ENCODE data around the gene ZNF154. TPM values are rescaled to one million over a fixed set of nuclear protein-coding genes. Genes with fewer than 3 reads are reported as not detected.

The ZNF154 gene
- total RNA-seq, 1 experiment from 2014 or later, result not detected

DNA sequence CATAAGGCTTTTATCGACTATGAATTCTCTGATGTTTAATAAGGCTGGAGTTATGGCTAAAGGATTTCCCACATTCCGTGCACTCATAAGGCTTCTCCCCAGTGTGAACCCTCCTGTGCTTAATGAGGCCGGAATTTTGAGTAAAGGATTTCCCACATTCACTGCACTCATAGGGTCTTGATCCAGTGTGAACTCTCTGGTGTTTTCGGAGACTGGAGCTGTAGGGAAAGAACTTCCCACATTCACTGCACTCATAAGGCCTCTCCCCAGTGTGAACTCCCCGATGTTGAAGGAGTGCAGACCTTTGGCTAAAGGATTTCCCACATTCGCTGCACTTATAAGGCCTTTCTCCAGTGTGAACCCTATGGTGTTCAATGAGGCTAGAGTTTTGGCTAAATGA is 7.4 kb downstream of the ZNF154 start:
- Histone ChIP-seq H4K20me1 (ENCODE audit: low read length) (no peaks in the 10 kb centered on the region), H3K4me3 (ENCODE audit: low read length) (no peak overlapping the region), H2AFZ (ENCODE audit: low read length) (no peak overlapping the region), H3K9ac (ENCODE audit: low read length) (no peak overlapping the region), H3K4me2 (ENCODE audit: low read length) (no peak overlapping the region), H3K27ac (ENCODE audit: low read length) (no peak overlapping the region), H3F3A (ENCODE audit: low read length, unreplicated experiment) (no peaks in the 10 kb centered on the region), H3K79me2 (ENCODE audit: low read length) (no peaks in the 10 kb centered on the region), H3K9me3 (ENCODE audit: low read length) (peaks cover 34% of the 10 kb centered on the region), H3K9me2 (replicated peaks; ENCODE audit: low read length) (no peaks in the 10 kb centered on the region), H3K4me1 (ENCODE audit: insufficient read depth, low read length) (no peaks in the 10 kb centered on the region), H3K27me3 (ENCODE audit: low read length) (no peaks in the 10 kb centered on the region), H3K36me3 (ENCODE audit: low read depth, low read length) (peaks cover 35% of the 10 kb centered on the region)
- ChIA-PET CTCF (no interaction called here), POLR2A (ENCODE audit: unreplicated experiment) (no interaction called here)
- intact Hi-C loops (cut with micrococcal nuclease), result no loop called here
- no TSS peak for BruUV-seq (replicated peaks)
- ATAC-seq (no peak), DNase-seq (no peak)
- TF ChIP-seq, protein P1, sequence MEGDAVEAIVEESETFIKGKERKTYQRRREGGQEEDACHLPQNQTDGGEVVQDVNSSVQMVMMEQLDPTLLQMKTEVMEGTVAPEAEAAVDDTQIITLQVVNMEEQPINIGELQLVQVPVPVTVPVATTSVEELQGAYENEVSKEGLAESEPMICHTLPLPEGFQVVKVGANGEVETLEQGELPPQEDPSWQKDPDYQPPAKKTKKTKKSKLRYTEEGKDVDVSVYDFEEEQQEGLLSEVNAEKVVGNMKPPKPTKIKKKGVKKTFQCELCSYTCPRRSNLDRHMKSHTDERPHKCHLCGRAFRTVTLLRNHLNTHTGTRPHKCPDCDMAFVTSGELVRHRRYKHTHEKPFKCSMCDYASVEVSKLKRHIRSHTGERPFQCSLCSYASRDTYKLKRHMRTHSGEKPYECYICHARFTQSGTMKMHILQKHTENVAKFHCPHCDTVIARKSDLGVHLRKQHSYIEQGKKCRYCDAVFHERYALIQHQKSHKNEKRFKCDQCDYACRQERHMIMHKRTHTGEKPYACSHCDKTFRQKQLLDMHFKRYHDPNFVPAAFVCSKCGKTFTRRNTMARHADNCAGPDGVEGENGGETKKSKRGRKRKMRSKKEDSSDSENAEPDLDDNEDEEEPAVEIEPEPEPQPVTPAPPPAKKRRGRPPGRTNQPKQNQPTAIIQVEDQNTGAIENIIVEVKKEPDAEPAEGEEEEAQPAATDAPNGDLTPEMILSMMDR (conservative IDR thresholded peaks at IDR 0.05; ENCODE audit: low read depth, low read length), result no peak
- TF ChIP-seq EZH2 (IDR thresholded peaks at IDR 0.05; ENCODE audit: low read length, unreplicated experiment) (no peak), EZH2phosphoT487 (IDR thresholded peaks at IDR 0.05; ENCODE audit: borderline replicate concordance, low read length) (no peak)

DNA sequence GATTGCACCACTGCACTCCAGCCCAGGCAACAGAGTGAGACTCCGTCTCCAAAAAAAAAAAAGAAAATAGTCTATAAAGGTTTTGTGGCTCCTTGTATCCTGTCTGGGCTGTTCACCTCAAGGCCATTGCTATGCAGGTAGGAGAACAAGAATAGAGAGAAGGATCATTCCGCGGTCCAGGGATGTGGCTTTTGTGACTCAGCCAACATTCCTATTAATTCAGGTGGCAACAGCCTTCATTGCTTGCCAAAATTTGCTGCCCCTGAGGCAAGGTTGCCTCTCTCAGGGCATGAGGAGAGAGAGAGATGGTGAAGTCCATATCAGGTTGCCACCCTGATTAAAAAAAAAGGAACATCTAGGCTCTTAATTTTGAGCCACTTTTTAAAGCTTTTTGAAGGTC is 19.3 kb downstream of the ZNF154 start:
- no peak overlapping the region for H3K4me2 ChIP-seq (ENCODE audit: low read length)
- POLR2A ChIA-PET (ENCODE audit: unreplicated experiment), result no interaction called here
- CTCF ChIA-PET, result no interaction called here
- H3K9me3 ChIP-seq (ENCODE audit: low read length), result peaks cover 73% of the 10 kb centered on the region
- H3K9me2 ChIP-seq (replicated peaks; ENCODE audit: low read length), result no peaks in the 10 kb centered on the region
- H4K20me1 ChIP-seq (ENCODE audit: low read length), result no peaks in the 10 kb centered on the region
- H3K79me2 ChIP-seq (ENCODE audit: low read length), result peaks cover 68% of the 10 kb centered on the region
- no peaks in the 10 kb centered on the region for H3F3A ChIP-seq (ENCODE audit: low read length, unreplicated experiment)
- H3K4me1 ChIP-seq (ENCODE audit: insufficient read depth, low read length), result no peaks in the 10 kb centered on the region
- no peak overlapping the region for H3K4me3 ChIP-seq (ENCODE audit: low read length)
- no peak overlapping the region for H3K9ac ChIP-seq (ENCODE audit: low read length)
- peak; percentile 92 for DNase-seq
- H2AFZ ChIP-seq (ENCODE audit: low read length), result no peak overlapping the region
- TF ChIP-seq EZH2 (IDR thresholded peaks at IDR 0.05; ENCODE audit: low read length, unreplicated experiment) (no peak), EZH2phosphoT487 (IDR thresholded peaks at IDR 0.05; ENCODE audit: borderline replicate concordance, low read length) (no peak)
- TF ChIP-seq, protein P1 (conservative IDR thresholded peaks at IDR 0.05; ENCODE audit: low read depth, low read length), result no peak
- no TSS peak for BruUV-seq (replicated peaks)
- no peaks in the 10 kb centered on the region for H3K27me3 ChIP-seq (ENCODE audit: low read length)
- intact Hi-C loops (cut with micrococcal nuclease), result no loop called here
- peak; percentile 79 for ATAC-seq
- no peak overlapping the region for H3K27ac ChIP-seq (ENCODE audit: low read length)
- H3K36me3 ChIP-seq (ENCODE audit: low read depth, low read length), result peaks cover 93% of the 10 kb centered on the region

GRCh38 chr19:57688011-57688763 is 20.8 kb downstream of the ZNF154 start:
- ChIA-PET POLR2A (ENCODE audit: unreplicated experiment) (no interaction called here), CTCF (no interaction called here)
- H2AFZ ChIP-seq (ENCODE audit: low read length), result no peak overlapping the region
- no TSS peak for BruUV-seq (replicated peaks)
- no peak overlapping the region for H3K27ac ChIP-seq (ENCODE audit: low read length)
- H3F3A ChIP-seq (ENCODE audit: low read length, unreplicated experiment), result no peaks in the 10 kb centered on the region
- intact Hi-C loops (cut with micrococcal nuclease), result no loop called here
- peak; percentile 53 for DNase-seq
- no peaks in the 10 kb centered on the region for H3K4me1 ChIP-seq (ENCODE audit: insufficient read depth, low read length)
- H3K36me3 ChIP-seq (ENCODE audit: low read depth, low read length), result peaks cover 95% of the 10 kb centered on the region
- H3K4me3 ChIP-seq (ENCODE audit: low read length), result peak overlapping the region; percentile 2; the same call in 1 of the 2 replicates
- H3K27me3 ChIP-seq (ENCODE audit: low read length), result no peaks in the 10 kb centered on the region
- H3K9me2 ChIP-seq (replicated peaks; ENCODE audit: low read length), result no peaks in the 10 kb centered on the region
- H4K20me1 ChIP-seq (ENCODE audit: low read length), result no peaks in the 10 kb centered on the region
- no peak overlapping the region for H3K9ac ChIP-seq (ENCODE audit: low read length)
- H3K9me3 ChIP-seq (ENCODE audit: low read length), result peaks cover 89% of the 10 kb centered on the region
- peaks cover 83% of the 10 kb centered on the region for H3K79me2 ChIP-seq (ENCODE audit: low read length)
- TF ChIP-seq, protein P1 (conservative IDR thresholded peaks at IDR 0.05; ENCODE audit: low read depth, low read length), result no peak
- TF ChIP-seq EZH2phosphoT487 (IDR thresholded peaks at IDR 0.05; ENCODE audit: borderline replicate concordance, low read length) (no peak), EZH2 (IDR thresholded peaks at IDR 0.05; ENCODE audit: low read length, unreplicated experiment) (no peak)
- ATAC-seq, result peak; percentile 33; the same call in 1 of the 2 replicates
- no peak overlapping the region for H3K4me2 ChIP-seq (ENCODE audit: low read length)

All from PC-3 (cell line).